ENCODE results near the gene ARAP2. TPM values are rescaled to one million over a fixed set of nuclear protein-coding genes. Genes with fewer than 3 reads are reported as not detected.

The ARAP2 gene
- total and polyA plus RNA-seq, 2 of the 13 experiments (the other 11 are each of a cell fraction or from before 2014, with no cell fraction given): 0.37 to 1.4 TPM

GRCh38 chr4:36192922-36193321, 51.4 kb downstream of the ARAP2 start:
- no peak overlapping the region for H2AFZ ChIP-seq (ENCODE audit: low read length)
- H3K4me1 ChIP-seq (ENCODE audit: insufficient read depth, low read length): no peaks in the 10 kb centered on the region
- FAIRE-seq (no peak), ATAC-seq (no peak), DNase-seq (ENCODE audit: low spot score) (no peak)
- H3K9me3 ChIP-seq (ENCODE audit: low read length): no peaks in the 10 kb centered on the region
- no peaks in the 10 kb centered on the region for H3K27me3 ChIP-seq (ENCODE audit: control insufficient read depth in 1 of 2, insufficient read depth in 2 of 2, low read length in 2 of 2)
- no peak overlapping the region for H3K9ac ChIP-seq (ENCODE audit: insufficient read depth, low read depth, low read length)
- TF ChIP-seq ZNF569 (CRISPR knock-in tag; IDR thresholded peaks at IDR 0.05; ENCODE audit: borderline replicate concordance): no peak
- no peak for TF ChIP-seq ZNF280B (CRISPR knock-in tag; IDR thresholded peaks at IDR 0.05; ENCODE audit: borderline replicate concordance)
- TF ChIP-seq ZBTB14 (CRISPR knock-in tag; IDR thresholded peaks at IDR 0.05): no peak
- no peak for TF ChIP-seq HMG20A (CRISPR knock-in tag; IDR thresholded peaks at IDR 0.05; ENCODE audit: borderline replicate concordance)
- TF ChIP-seq CREM (IDR thresholded peaks at IDR 0.05): no peak
- no peak for TF ChIP-seq CREM (CRISPR knock-in tag; IDR thresholded peaks at IDR 0.05)
- TF ChIP-seq ZNF44 (CRISPR knock-in tag; IDR thresholded peaks at IDR 0.05): no peak
- no peak overlapping the region for H3K4me2 ChIP-seq (ENCODE audit: low read depth, low read length)
- 4% methylated on average over 1 of the region's 1 CpG for WGBS (ENCODE audit: low lambda C conversion rate)
- intact Hi-C loops (cut with micrococcal nuclease; ENCODE audit: unreplicated experiment) (no loop called here), in situ Hi-C loops (cut with HindIII; ENCODE audit: extremely low pct_ligation_motif_present, low pct_unique_long_range_greater_than_20kb) (no loop called here)
- no peak overlapping the region for H3K4me3 ChIP-seq (replicated peaks in 1 of 3; ENCODE audit: insufficient read depth in 1 of 3, low read depth in 2 of 3, low read length in 3 of 3)
- no peaks in the 10 kb centered on the region for H4K20me1 ChIP-seq (ENCODE audit: insufficient read depth, low read length)
- POLR2A ChIA-PET: no interaction called here
- no TSS peak for BruUV-seq (replicated peaks)
- H3K27ac ChIP-seq (ENCODE audit: extremely low read length, insufficient read depth, low read length): no peak overlapping the region
- CTCF ChIA-PET (ENCODE audit: low intra/inter-chr PET ratio, low total read pairs): no interaction called here
- no peaks in the 10 kb centered on the region for H3K36me3 ChIP-seq (replicated peaks in 1 of 2; ENCODE audit: control insufficient read depth in 1 of 2, insufficient read depth in 2 of 2, low read length in 2 of 2)
- H3K79me2 ChIP-seq (ENCODE audit: insufficient read depth, low read length): no peaks in the 10 kb centered on the region
